Measurements from ENCODE around the gene C22orf23.

- TF ChIP-seq, protein P1, sequence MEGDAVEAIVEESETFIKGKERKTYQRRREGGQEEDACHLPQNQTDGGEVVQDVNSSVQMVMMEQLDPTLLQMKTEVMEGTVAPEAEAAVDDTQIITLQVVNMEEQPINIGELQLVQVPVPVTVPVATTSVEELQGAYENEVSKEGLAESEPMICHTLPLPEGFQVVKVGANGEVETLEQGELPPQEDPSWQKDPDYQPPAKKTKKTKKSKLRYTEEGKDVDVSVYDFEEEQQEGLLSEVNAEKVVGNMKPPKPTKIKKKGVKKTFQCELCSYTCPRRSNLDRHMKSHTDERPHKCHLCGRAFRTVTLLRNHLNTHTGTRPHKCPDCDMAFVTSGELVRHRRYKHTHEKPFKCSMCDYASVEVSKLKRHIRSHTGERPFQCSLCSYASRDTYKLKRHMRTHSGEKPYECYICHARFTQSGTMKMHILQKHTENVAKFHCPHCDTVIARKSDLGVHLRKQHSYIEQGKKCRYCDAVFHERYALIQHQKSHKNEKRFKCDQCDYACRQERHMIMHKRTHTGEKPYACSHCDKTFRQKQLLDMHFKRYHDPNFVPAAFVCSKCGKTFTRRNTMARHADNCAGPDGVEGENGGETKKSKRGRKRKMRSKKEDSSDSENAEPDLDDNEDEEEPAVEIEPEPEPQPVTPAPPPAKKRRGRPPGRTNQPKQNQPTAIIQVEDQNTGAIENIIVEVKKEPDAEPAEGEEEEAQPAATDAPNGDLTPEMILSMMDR (IDR thresholded peaks at IDR 0.05): no peak
- no peak for TF ChIP-seq POLR2A (IDR thresholded peaks at IDR 0.05)
Observed at GRCh38 chr22:37967147-37967546, 13.7 kb upstream of the C22orf23 start.

All from ovary (tissue), 3 donors.